Activated CD4-positive, alpha-beta T cell treated with anti-CD3 and anti-CD28 coated beads, Interleukin-2, amount 10 ng/mL, durations not matched to agents 24 days and 14 days (primary cell): ENCODE measurements around the gene CEP295NL. TPM values are rescaled to one million over a fixed set of nuclear protein-coding genes. Genes with fewer than 3 reads are reported as not detected.
"Not testable (repeated sequence)": the region's sequence is repeated elsewhere in the genome, so short reads cannot be mapped to it uniquely, and the experiment has no call there.

ENCODE experiments used
- DNase-seq: peaks from one replicate; pipeline ENCODE4 v3.0.0; 2022
- H3K27ac Mint-ChIP-seq: one replicate; pipeline ENCODE4 v1.8.0; 2022; ENCODE audit warnings: mild to moderate bottlenecking, mixed read lengths
- H3K27me3 Mint-ChIP-seq: one replicate; pipeline ENCODE4 v1.8.0; 2022; ENCODE audit warnings: mixed read lengths
- H3K36me3 Mint-ChIP-seq: one replicate; pipeline ENCODE4 v1.8.0; 2022; ENCODE audit warnings: low read depth, mild to moderate bottlenecking, mixed read lengths
- H3K4me1 Mint-ChIP-seq: one replicate; pipeline ENCODE4 v1.8.0; 2021; ENCODE audit warnings: mixed read lengths
- H3K4me3 Mint-ChIP-seq: one replicate; pipeline ENCODE4 v1.8.0; 2022; ENCODE audit warnings: mild to moderate bottlenecking, moderate library complexity, mixed read lengths
- H3K9me3 Mint-ChIP-seq: one replicate; pipeline ENCODE4 v1.8.0; 2021; ENCODE audit warnings: mixed read lengths
- intact Hi-C: fragments of 100-400 bp; cut with micrococcal nuclease; formaldehyde crosslinking; loops from one replicate; pipeline ENCODE4 v1.15.1; 2023
- total RNA-seq: library from RNA; stranded (reverse); gene quantifications from 2 replicates; pipeline ENCODE4 v1.2.3, GENCODE V29; 2022

The CEP295NL gene
- total RNA-seq, 1 donor from 2014 or later, result 0.56 TPM

DNA sequence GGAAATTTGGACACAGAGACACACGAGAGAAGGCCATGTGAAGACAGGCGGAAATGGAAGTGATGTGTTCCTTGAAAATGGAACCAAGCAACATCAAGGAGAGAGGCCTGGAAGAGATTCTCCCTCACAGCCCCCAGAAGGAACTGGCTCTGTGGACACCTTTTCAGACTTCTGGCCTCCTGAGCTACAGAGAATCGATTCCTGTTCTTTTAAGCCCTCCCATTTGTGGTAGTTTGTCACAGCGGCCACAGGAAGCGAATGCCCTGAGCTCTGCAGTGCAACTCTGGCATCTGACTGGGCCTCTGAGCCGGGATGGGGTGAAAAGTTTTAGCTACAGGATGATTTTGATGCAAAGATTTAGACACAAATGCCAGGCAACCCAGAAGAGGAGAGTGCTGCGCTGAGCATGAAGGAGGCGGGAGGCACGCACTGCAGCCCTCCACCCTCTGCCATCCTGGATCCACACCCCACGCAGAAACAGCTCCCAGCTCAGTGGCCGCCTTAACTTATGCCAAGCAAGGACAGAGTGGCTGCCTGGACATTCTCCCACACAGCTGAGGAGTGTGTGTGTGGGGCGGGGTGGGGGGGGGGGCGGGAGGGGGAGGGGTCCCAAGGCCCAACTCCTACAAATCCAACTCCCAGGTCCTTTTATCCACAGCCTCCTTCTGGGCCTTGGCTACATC is 20.0 kb upstream of the CEP295NL start:
- no peak overlapping the region for H3K27ac Mint-ChIP-seq
- peaks cover 8% of the 10 kb centered on the region for H3K4me1 Mint-ChIP-seq
- H3K36me3 Mint-ChIP-seq, result no peaks in the 10 kb centered on the region
- H3K9me3 Mint-ChIP-seq, result no peaks in the 10 kb centered on the region
- H3K4me3 Mint-ChIP-seq, result peak overlapping the region; percentile 40
- intact Hi-C loops, result no loop called here
- no peak for DNase-seq
- H3K27me3 Mint-ChIP-seq, result peaks cover 22% of the 10 kb centered on the region

DNA sequence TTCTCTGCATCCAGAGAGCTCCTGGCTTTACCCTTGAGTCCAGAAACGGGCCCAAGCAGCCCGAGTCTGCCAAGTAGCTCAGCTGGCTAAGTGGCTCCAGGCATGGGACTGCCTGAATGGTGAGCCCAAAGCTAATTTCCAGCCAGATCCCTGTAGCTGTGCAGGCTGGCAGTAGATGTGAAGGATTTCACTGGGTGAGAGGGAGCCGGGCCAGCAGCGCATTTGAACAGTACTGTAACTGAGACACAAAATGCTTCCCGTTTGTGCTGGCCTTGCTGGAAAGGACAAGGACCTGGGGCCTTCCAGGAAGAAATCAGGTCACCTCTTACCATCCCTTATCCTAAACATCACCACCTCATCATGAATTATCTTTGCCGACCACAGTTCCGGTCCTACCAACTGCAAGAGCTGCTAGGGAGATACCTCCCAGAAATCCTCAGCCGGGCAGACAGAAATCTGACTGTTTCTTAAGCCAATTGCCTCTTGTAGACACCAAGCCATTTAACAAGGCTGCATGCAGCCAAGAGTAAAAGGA is 18.5 kb upstream of the CEP295NL start:
- Mint-ChIP-seq H3K4me3 (no peak overlapping the region), H3K9me3 (no peaks in the 10 kb centered on the region), H3K36me3 (no peaks in the 10 kb centered on the region), H3K27me3 (peaks cover 14% of the 10 kb centered on the region), H3K4me1 (peaks cover 8% of the 10 kb centered on the region), H3K27ac (no peak overlapping the region)
- intact Hi-C loops, result no loop called here
- DNase-seq, result no peak

DNA sequence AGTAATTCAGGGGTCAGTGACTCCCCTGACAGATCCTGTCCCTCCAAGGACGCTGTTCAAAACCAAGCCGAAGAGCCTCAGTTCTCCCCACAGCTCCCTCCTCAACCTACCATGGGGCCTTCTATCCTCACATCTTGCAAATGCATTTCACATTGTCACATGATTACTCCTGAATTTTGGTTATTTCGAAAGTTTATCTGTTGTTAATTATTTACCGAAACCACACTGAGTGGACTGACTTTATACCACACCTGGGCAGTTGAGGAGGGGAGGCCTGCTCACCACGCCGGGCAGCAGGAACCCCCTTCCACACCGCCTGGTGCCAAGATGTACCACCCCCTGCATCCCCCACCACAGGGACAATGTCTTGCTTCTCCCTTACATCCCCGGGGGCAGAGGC is 17.5 kb upstream of the CEP295NL start:
- Mint-ChIP-seq H3K27me3 (peaks cover 11% of the 10 kb centered on the region), H3K4me1 (peaks cover 8% of the 10 kb centered on the region), H3K27ac (no peak overlapping the region), H3K4me3 (no peak overlapping the region), H3K9me3 (no peaks in the 10 kb centered on the region), H3K36me3 (no peaks in the 10 kb centered on the region)
- no peak for DNase-seq
- intact Hi-C loops, result no loop called here

- no peaks in the 10 kb centered on the region for H3K9me3 Mint-ChIP-seq
- peaks cover 8% of the 10 kb centered on the region for H3K4me1 Mint-ChIP-seq
- no peaks in the 10 kb centered on the region for H3K36me3 Mint-ChIP-seq
- H3K27me3 Mint-ChIP-seq, result peaks cover 11% of the 10 kb centered on the region
- H3K27ac Mint-ChIP-seq, result no peak overlapping the region
- DNase-seq, result no peak
- intact Hi-C loops, result no loop called here
- no peak overlapping the region for H3K4me3 Mint-ChIP-seq
These were observed 17.0 kb upstream of the CEP295NL start for GRCh38 chr17:78919861-78920450.

- Mint-ChIP-seq H3K4me1 (peaks cover 8% of the 10 kb centered on the region), H3K27me3 (peaks cover 11% of the 10 kb centered on the region), H3K36me3 (no peaks in the 10 kb centered on the region)
These were observed 16.0 kb upstream of the CEP295NL start for GRCh38 chr17:78918979-78919378.

GRCh38 chr17:78917451-78918275 is 14.7 kb upstream of the CEP295NL start:
- Mint-ChIP-seq H3K9me3 (no peaks in the 10 kb centered on the region), H3K4me3 (no peak overlapping the region), H3K36me3 (no peaks in the 10 kb centered on the region), H3K4me1 (no peaks in the 10 kb centered on the region), H3K27ac (no peak overlapping the region), H3K27me3 (peaks cover 3% of the 10 kb centered on the region)
- DNase-seq, result no peak
- intact Hi-C loops, result no loop called here

More at GRCh38 chr17:78918979-78919378, 16.0 kb upstream of the CEP295NL start:
- no peak overlapping the region for H3K4me3 Mint-ChIP-seq
- H3K9me3 Mint-ChIP-seq, result no peaks in the 10 kb centered on the region
- no peak overlapping the region for H3K27ac Mint-ChIP-seq
- intact Hi-C loops, result no loop called here
- DNase-seq, result no peak

DNA sequence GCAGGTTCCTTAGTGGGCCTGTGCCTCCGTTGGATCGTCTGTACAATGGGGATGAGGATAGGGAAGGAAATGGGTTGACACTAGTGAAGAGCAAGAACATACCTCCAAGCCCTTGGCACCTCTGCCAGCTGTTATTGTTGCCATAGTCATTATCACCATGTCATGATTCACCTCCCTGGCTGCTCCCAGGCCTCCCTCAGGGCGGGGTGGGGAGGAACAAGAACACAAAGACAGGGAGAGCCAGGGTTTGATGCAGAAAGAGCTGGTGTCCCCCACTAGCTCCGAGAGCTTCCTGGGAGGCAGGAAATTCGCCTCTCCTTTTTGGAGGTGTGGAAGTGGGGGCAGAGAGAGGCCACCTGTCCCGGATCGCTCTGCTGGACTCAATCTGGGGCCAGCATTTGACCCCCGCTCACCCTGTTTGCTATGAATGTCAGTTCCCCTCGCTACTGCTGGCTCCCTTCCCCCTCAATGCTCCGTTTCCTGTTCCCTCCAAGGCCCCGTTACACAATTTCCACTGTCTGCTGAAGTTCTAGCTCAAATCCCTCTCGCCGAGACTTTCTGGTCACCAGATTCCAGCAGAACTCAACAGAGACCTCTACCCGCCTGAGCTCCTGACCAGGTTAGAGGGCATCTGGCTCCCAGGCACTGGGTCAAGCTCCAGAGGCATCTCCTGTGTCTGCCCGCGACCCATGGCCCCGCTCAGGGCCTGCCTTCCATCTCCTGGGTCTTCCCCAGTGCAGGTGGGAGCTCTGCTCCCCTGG is 13.1 kb upstream of the CEP295NL start:
- no peaks in the 10 kb centered on the region for H3K36me3 Mint-ChIP-seq
- no peak overlapping the region for H3K27ac Mint-ChIP-seq
- H3K4me3 Mint-ChIP-seq, result no peak overlapping the region
- no peaks in the 10 kb centered on the region for H3K9me3 Mint-ChIP-seq
- intact Hi-C loops, result no loop called here
- H3K27me3 Mint-ChIP-seq, result peaks cover under 1% of the 10 kb centered on the region
- DNase-seq, result no peak
- H3K4me1 Mint-ChIP-seq, result no peaks in the 10 kb centered on the region

DNA sequence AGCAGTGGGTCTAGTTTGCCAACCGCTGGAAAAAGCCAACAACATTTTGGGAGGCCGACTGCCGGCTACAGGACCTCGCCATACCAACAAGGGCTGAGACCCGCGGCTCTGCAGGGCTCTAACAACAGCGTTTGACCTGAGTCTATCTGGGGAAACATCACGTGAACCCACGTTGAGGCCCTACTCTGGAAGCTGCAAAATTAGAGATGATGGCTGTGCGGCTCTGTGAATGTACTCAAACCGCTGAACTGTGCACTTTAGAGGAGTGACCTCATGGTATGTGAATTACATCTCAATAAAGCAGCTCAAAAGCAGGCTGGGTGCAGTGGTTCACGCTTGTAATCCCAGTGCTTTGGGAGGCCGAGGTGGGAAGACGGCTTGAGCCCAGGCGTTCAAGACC is 10.1 kb upstream of the CEP295NL start:
- H3K27ac Mint-ChIP-seq, result no peak overlapping the region
- no peak for DNase-seq
- intact Hi-C loops, result no loop called here
- H3K9me3 Mint-ChIP-seq, result no peaks in the 10 kb centered on the region
- H3K27me3 Mint-ChIP-seq, result peaks cover 8% of the 10 kb centered on the region
- no peaks in the 10 kb centered on the region for H3K36me3 Mint-ChIP-seq
- no peak overlapping the region for H3K4me3 Mint-ChIP-seq
- no peaks in the 10 kb centered on the region for H3K4me1 Mint-ChIP-seq

GRCh38 chr17:78912082-78912481 is 9.1 kb upstream of the CEP295NL start:
- no peaks in the 10 kb centered on the region for H3K4me1 Mint-ChIP-seq
- no peaks in the 10 kb centered on the region for H3K9me3 Mint-ChIP-seq
- intact Hi-C loops, result no loop called here
- H3K27me3 Mint-ChIP-seq, result peaks cover 8% of the 10 kb centered on the region
- DNase-seq, result no peak
- no peak overlapping the region for H3K4me3 Mint-ChIP-seq
- no peaks in the 10 kb centered on the region for H3K36me3 Mint-ChIP-seq
- H3K27ac Mint-ChIP-seq, result no peak overlapping the region

- H3K4me1 Mint-ChIP-seq, intact Hi-C loops, H3K27me3 Mint-ChIP-seq, H3K36me3 Mint-ChIP-seq, H3K4me3 Mint-ChIP-seq, H3K9me3 Mint-ChIP-seq, DNase-seq, H3K27ac Mint-ChIP-seq: not testable (repeated sequence)
These were observed 8.5 kb upstream of the CEP295NL start for GRCh38 chr17:78911543-78911942.

DNA sequence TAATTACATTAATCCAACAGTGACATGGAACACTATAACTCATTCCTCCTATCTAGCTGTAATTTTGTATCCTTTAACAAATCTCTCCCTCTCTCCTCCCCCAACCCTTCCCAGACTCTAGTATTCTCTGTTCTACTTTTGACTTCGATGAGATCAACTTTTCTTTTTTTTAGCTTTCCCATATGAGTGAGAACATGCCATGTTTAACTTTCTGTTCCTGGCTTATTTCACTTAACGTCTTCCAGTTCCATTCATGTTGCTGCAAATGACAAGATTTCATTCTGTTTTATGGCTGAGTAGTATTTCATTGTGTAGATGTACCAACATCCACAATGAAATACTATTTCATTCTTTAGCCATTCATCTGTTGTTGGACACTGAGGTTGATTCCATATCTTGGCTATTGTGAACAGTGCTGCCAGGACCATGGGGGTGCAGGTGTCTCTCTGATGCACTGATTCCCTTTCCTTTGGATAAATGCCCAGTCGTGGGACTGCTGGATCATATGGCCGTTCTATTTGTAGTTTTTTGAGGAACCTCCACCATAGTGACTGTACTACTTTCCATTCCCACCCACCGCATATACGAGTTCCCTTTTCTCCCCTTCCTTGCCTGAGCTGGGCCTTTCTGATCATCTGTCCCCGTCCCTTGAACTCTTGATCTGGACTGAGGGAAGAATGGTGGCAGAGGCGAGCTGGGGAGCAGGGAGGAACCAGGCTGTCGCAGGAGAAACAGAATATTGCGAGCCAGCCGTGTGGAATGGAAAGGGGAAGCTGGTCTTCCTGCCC is 7.7 kb upstream of the CEP295NL start:
- no peak overlapping the region for H3K4me3 Mint-ChIP-seq
- peaks cover 8% of the 10 kb centered on the region for H3K27me3 Mint-ChIP-seq
- H3K4me1 Mint-ChIP-seq, result no peaks in the 10 kb centered on the region
- H3K27ac Mint-ChIP-seq, result no peak overlapping the region
- no peaks in the 10 kb centered on the region for H3K9me3 Mint-ChIP-seq
- intact Hi-C loops, result no loop called here
- no peak for DNase-seq
- H3K36me3 Mint-ChIP-seq, result no peaks in the 10 kb centered on the region

GRCh38 chr17:78908426-78908825 is 5.4 kb upstream of the CEP295NL start:
- no peaks in the 10 kb centered on the region for H3K36me3 Mint-ChIP-seq

GRCh38 chr17:78905541-78905940 is 2.5 kb upstream of the CEP295NL start:
- no peak overlapping the region for H3K4me3 Mint-ChIP-seq
- H3K36me3 Mint-ChIP-seq, result no peaks in the 10 kb centered on the region
- intact Hi-C loops, result no loop called here
- peaks cover 2% of the 10 kb centered on the region for H3K27me3 Mint-ChIP-seq
- no peak for DNase-seq
- H3K4me1 Mint-ChIP-seq, result peaks cover 10% of the 10 kb centered on the region
- no peaks in the 10 kb centered on the region for H3K9me3 Mint-ChIP-seq
- no peak overlapping the region for H3K27ac Mint-ChIP-seq

More at GRCh38 chr17:78908426-78908825, 5.4 kb upstream of the CEP295NL start:
- intact Hi-C loops, result no loop called here
- H3K27ac Mint-ChIP-seq, result no peak overlapping the region
- peaks cover 5% of the 10 kb centered on the region for H3K4me1 Mint-ChIP-seq
- H3K9me3 Mint-ChIP-seq, result no peaks in the 10 kb centered on the region
- no peak for DNase-seq
- H3K27me3 Mint-ChIP-seq, result peaks cover 8% of the 10 kb centered on the region
- H3K4me3 Mint-ChIP-seq, result no peak overlapping the region
